ENCODE measurements around the gene ITPRIP. TPM values are rescaled to one million over a fixed set of nuclear protein-coding genes. Genes with fewer than 3 reads are reported as not detected.

The ITPRIP gene
- total and polyA plus RNA-seq, 12 donors: 17.5 to 87.2 (median 35.9) TPM

DNA sequence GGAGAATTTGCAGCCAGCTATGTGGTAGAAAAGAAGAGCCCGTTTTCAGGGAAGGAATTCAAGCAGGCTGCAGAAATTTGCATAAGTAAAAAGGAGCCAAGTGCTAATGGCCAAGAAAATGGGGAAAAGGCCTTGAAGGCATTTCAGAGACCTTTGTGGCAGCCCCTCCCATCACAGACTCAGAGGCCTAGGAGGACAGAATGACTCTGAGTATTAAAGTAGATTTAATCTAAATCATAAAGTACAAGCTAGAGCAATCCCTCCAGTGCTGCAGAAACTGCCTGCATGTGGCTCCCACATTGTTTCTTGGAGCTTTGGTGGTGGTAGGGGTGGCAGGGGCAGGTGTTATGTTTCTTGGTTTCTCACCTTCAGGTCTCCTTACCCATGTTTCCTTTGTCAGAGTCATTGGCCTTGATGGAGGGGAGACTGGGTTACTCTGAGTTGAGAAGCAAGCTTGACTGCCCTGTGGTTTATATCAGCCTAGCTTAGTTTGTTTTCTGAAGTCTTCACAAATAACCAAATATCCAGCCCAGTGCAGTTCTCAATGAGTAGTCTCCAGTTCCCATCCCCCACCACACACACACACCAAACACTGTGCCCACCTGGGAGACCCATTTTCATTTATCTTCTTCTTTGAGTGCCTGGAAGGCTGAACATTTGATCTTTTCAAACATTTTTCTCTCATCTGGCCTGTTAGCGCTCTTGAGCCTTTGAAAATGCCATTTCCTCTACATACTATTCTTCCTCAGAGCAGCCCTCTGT is 34.5 kb downstream of the ITPRIP start:
- DNase-seq (no peak), ATAC-seq (no peak)
- intact Hi-C loops (cut with DNase I): loop anchor here in 3 of 10 donors (1.0 to 5.0 kb wide), 3 partner anchors 34 to 48 kb away; partner anchors contain the start of gene ITPRIP (in 2 of the 3)
- peaks cover 0 to 9% (median 0%) of the 10 kb centered on the region in 9 donors for H3K36me3 ChIP-seq
- TF ChIP-seq, protein P1, sequence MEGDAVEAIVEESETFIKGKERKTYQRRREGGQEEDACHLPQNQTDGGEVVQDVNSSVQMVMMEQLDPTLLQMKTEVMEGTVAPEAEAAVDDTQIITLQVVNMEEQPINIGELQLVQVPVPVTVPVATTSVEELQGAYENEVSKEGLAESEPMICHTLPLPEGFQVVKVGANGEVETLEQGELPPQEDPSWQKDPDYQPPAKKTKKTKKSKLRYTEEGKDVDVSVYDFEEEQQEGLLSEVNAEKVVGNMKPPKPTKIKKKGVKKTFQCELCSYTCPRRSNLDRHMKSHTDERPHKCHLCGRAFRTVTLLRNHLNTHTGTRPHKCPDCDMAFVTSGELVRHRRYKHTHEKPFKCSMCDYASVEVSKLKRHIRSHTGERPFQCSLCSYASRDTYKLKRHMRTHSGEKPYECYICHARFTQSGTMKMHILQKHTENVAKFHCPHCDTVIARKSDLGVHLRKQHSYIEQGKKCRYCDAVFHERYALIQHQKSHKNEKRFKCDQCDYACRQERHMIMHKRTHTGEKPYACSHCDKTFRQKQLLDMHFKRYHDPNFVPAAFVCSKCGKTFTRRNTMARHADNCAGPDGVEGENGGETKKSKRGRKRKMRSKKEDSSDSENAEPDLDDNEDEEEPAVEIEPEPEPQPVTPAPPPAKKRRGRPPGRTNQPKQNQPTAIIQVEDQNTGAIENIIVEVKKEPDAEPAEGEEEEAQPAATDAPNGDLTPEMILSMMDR (IDR thresholded peaks at IDR 0.05): no peak
- H3K4me1 ChIP-seq: peaks cover 29 to 100% (median 80%) of the 10 kb centered on the region in 9 donors
- no peak overlapping the region for H3K4me3 ChIP-seq
- peaks cover 0 to 6% (median 0%) of the 10 kb centered on the region in 11 donors for H3K9me3 ChIP-seq
- 48 to 49% methylated on average over 2 of the region's 2 CpGs for WGBS, 2 donors
- no peaks in the 10 kb centered on the region for H3K27me3 ChIP-seq
- H3K27ac ChIP-seq: peak overlapping the region; percentile 51 to 95 (median 92)

DNA sequence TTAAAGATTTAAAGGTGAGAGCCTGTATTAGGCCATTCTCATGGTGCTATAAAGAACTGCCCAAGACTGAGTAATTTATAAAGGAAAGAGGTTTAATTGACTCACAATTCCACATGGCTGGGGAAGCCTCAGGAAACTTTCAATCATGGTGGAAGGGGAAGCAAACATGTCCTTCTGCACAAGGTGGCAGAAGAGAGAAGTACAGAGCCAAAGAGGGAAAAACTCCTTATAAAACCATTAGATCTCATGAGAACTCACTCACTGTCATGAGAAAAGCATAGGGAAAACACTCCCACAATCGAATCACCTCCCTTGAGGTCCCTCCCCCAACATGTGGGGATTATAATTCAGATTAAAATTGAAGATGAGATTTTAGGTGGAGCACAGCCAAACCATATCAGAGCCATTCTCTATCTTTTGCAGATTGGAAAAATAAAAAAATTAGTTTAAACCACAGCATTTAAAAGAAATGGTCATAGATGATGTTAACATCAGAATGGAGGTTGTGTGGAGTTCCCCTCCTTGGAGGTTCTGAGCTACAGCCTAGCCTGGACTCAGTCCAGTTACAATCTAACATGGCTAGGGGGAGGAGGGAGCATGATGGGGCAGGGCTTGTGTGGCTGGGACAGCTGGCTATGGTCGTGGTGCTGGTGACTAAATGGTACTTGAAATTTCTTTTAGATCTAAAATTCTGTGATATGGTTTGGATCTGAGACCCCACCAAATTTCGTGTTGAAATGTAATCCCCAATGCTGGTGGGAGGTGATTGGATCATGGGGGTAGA is 36.2 kb downstream of the ITPRIP start:
- H3K36me3 ChIP-seq: no peaks in the 10 kb centered on the region
- H3K4me3 ChIP-seq: no peak overlapping the region
- DNase-seq (no peak), ATAC-seq (no peak)
- peaks cover 0 to 6% (median 0%) of the 10 kb centered on the region in 11 donors for H3K9me3 ChIP-seq
- H3K27ac ChIP-seq: peak overlapping the region in 9 of 10 donors; percentile 85 to 95 (median 92)
- WGBS, 2 donors: 62 to 68% methylated on average over 3 of the region's 3 CpGs
- intact Hi-C loops (cut with DNase I): loop anchor here in 3 of 10 donors (2.0 to 5.0 kb wide), 2 partner anchors 35 to 37 kb away; partner anchors contain the start of gene ITPRIP (in 3 of the 3)
- peaks cover 23 to 95% (median 82%) of the 10 kb centered on the region in 9 donors for H3K4me1 ChIP-seq
- H3K27me3 ChIP-seq: no peaks in the 10 kb centered on the region
- TF ChIP-seq, protein P1 (IDR thresholded peaks at IDR 0.05): peak in 3 of 9 donors; percentile 9 to 21 (median 19)

DNA sequence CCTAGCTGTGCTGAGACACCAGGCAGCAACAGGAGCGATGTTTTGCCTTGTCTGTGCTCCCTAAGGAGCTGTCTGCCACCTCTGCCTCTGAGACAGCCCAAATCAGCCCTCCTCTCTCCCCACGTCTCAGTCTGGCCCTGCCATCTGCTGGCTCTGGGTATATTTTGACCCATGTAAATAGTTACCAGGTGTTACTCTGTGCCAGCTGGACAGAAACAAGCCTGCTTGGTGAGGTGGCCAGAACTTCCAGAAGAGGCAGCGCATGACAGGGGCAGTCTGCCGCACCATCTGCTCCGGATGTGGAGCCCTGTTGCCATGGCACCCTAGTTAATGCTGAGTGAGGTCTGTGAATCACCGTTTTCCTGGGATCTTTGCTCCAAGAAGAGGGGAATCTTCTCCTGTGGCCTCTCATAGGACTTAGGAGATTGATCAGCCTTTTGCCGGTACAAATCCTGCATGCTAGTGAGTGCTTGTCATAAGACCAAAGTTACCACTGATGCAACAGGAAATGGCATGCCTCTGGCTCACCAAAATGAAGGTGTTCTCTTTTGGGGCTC is 37.5 kb downstream of the ITPRIP start:
- Histone ChIP-seq H3K27ac (peak overlapping the region; percentile 81 to 95 (median 92)), H3K4me3 (peak overlapping the region in 2 of 10 donors; percentile 9 to 10), H3K9me3 (peaks cover 0 to 6% (median 0%) of the 10 kb centered on the region in 11 donors), H3K4me1 (peaks cover 23 to 82% (median 74%) of the 10 kb centered on the region in 9 donors), H3K27me3 (no peaks in the 10 kb centered on the region), H3K36me3 (no peaks in the 10 kb centered on the region)
- WGBS, 2 donors: 12 to 20% methylated on average over 7 of the region's 7 CpGs
- TF ChIP-seq, protein P1 (IDR thresholded peaks at IDR 0.05): peak in 3 of 9 donors; percentile 18 to 31 (median 22)
- ATAC-seq: peak; percentile 43 to 90 (median 76)
- DNase-seq: peak; percentile 67 to 85
- intact Hi-C loops (cut with DNase I): loop anchor here in 4 of 10 donors (1.0 to 5.0 kb wide), 3 partner anchors 36 to 38 kb away; partner anchors contain the start of gene ITPRIP (in 3 of the 4)

All from heart right ventricle (tissue), 16 donors.